GM21367 (cell line): ENCODE measurements around the gene VPS9D1.
"Not testable (repeated sequence)": the region's sequence is repeated elsewhere in the genome, so short reads cannot be mapped to it uniquely, and the experiment has no call there.

Experiments
- ATAC-seq: cut with Tn5 transposase; IDR thresholded peaks from one replicate; pipeline ENCODE4 v1.9.1; 2021; ENCODE audit not compliant: unreplicated experiment

The VPS9D1 gene

DNA sequence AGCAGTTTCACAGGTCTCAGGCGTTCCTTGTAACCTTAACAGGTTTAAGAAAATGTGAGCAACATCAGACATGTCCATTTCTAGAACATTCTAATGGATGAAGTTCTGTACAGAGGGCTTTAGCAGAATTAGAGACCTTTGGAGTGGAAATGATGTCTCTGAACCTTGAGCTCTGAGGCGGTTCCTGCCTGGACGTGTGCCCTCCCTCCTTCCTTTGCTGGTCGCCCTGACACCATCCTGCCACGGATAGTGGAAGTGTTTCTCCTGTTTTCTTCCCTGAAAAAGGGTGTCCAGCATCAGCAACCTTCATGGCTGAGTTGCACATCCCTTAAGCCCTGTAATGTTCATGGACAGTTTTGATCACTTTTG is 51.9 kb downstream of the VPS9D1 start:
- no peak for ATAC-seq

- ATAC-seq: no peak
These were observed 53.1 kb downstream of the VPS9D1 start for GRCh38 chr16:89667633-89668032.

- ATAC-seq: not testable (repeated sequence)
These were observed 53.7 kb downstream of the VPS9D1 start for GRCh38 chr16:89667000-89667399.

GRCh38 chr16:89664238-89664637 is 56.5 kb downstream of the VPS9D1 start:
- ATAC-seq: not testable (repeated sequence)

DNA sequence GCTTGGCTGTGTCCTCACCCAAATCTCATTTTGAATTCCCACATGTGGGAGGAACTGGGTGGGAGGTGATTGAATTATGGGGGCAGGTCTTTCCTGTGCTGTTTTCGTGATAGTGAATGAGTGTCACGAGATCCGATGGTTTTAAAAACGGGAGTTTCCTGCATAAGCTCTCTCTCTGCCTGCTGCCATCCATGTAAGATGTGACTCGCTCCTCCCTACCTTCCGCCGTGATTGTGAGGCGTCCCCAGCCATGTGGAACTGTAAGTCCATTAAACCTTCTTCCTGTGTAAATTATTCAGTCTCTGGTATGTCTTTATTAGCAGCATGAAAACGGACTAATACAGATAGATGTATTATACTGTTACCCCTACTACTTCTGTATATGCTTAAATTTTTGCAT is 59.5 kb downstream of the VPS9D1 start:
- ATAC-seq: no peak

- ATAC-seq: no peak
These were observed 60.6 kb downstream of the VPS9D1 start for GRCh38 chr16:89660146-89660545.

GRCh38 chr16:89658221-89658879 is 62.3 kb downstream of the VPS9D1 start:
- ATAC-seq: no peak

- peak; percentile 85 for ATAC-seq
These were observed 63.1 kb downstream of the VPS9D1 start, which contains the start of the genes CHMP1A and SPATA33 for GRCh38 chr16:89657442-89658220. Gene CHMP1A (minus strand): TSS chr16:89657708. CDS start chr16:89657588, 120 bp downstream. Gene SPATA33 (plus strand): TSS chr16:89657836. CDS start chr16:89657912, 76 bp downstream.
